ENCODE data around the gene MOB3A. TPM values are rescaled to one million over a fixed set of nuclear protein-coding genes. Genes with fewer than 3 reads are reported as not detected.
A peak's percentile ranks its signal among the peaks of the same experiment; 100 is the strongest.

The MOB3A gene
- total and polyA plus RNA-seq, 9 of the 15 experiments (the other 6 are each of a cell fraction or from before 2014, with no cell fraction given) = 1.1 to 24.1 (median 6.0) TPM

GRCh38 chr19:2096480-2097202, 515 bp upstream of the MOB3A start, which contains the start of gene IZUMO4 (continued):
- no peak for TF ChIP-seq ZNF224 (CRISPR knock-in tag; IDR thresholded peaks at IDR 0.05)
- TF ChIP-seq RB1 (IDR thresholded peaks at IDR 0.05; ENCODE audit: low read depth) = peak; percentile 29
- TF ChIP-seq ZNF785 (CRISPR knock-in tag; IDR thresholded peaks at IDR 0.05) = no peak
- TF ChIP-seq MAX (CRISPR knock-in tag; IDR thresholded peaks at IDR 0.05) = peak; percentile 71
- no peak for TF ChIP-seq IRF1 (CRISPR knock-in tag; IDR thresholded peaks at IDR 0.05; ENCODE audit: borderline replicate concordance)
- TF ChIP-seq KAT7 (CRISPR knock-in tag; IDR thresholded peaks at IDR 0.05; ENCODE audit: borderline replicate concordance) = no peak
- TF ChIP-seq ZKSCAN3 (CRISPR knock-in tag; IDR thresholded peaks at IDR 0.05) = no peak
- TF ChIP-seq ZNF311 (CRISPR knock-in tag; IDR thresholded peaks at IDR 0.05) = no peak
- TF ChIP-seq PHF21A (IDR thresholded peaks at IDR 0.05; ENCODE audit: borderline replicate concordance, low read depth) = no peak
- TF ChIP-seq SMARCA5 (IDR thresholded peaks at IDR 0.05) = no peak
- TF ChIP-seq THRB (CRISPR knock-in tag; conservative IDR thresholded peaks at IDR 0.05) = no peak
- no peak for TF ChIP-seq EZH2 (IDR thresholded peaks at IDR 0.05; ENCODE audit: borderline replicate concordance, low read depth, low read length)
- no peak for TF ChIP-seq MED1 (CRISPR knock-in tag; IDR thresholded peaks at IDR 0.05; ENCODE audit: borderline replicate concordance)
- TF ChIP-seq ZNF507 (tag; conservative IDR thresholded peaks at IDR 0.05) = no peak
- TF ChIP-seq E2F6 (IDR thresholded peaks at IDR 0.05; ENCODE audit: borderline replicate concordance in 1 of 2, extremely low read depth in 1 of 2, insufficient read depth in 1 of 2, insufficient read length in 1 of 2, low read depth in 1 of 2, low read length in 1 of 2, poor library complexity in 1 of 2, severe bottlenecking in 1 of 2) = peak in 1 of 2 experiments; percentile 48
- peak; percentile 6; the same call in 1 of the 2 replicates for TF ChIP-seq CBX1 (IDR thresholded peaks at IDR 0.05; ENCODE audit: low read depth)
- TF ChIP-seq SMARCC2 (IDR thresholded peaks at IDR 0.05; ENCODE audit: low read depth) = no peak
- TF ChIP-seq RUNX1 (IDR thresholded peaks at IDR 0.05; ENCODE audit: low read depth) = no peak
- TF ChIP-seq ZNF583 (CRISPR knock-in tag; IDR thresholded peaks at IDR 0.05) = no peak
- TF ChIP-seq PRMT5 (CRISPR knock-in tag; IDR thresholded peaks at IDR 0.05) = no peak
- TF ChIP-seq TFAM (CRISPR knock-in tag; conservative IDR thresholded peaks at IDR 0.05) = no peak
- TF ChIP-seq MCM3 (IDR thresholded peaks at IDR 0.05) = no peak
- no peak for TF ChIP-seq ATF1 (CRISPR knock-in tag; IDR thresholded peaks at IDR 0.05)
- TF ChIP-seq ATF1 (tag; IDR thresholded peaks at IDR 0.05) = peak; percentile 73
- TF ChIP-seq MAZ (CRISPR knock-in tag; conservative IDR thresholded peaks at IDR 0.05 in 1 of 2, IDR thresholded peaks at IDR 0.05 in 1 of 2) = peak in 1 of 2 experiments; percentile 62
- TF ChIP-seq DNMT1 (IDR thresholded peaks at IDR 0.05) = no peak

All from K562 (cell line).